Keratinocyte (primary cell): ENCODE data around the gene VWDE. TPM values are rescaled to one million over a fixed set of nuclear protein-coding genes. Genes with fewer than 3 reads are reported as not detected.

ENCODE experiments used
- DNase-seq: peaks from one replicate; pipeline ENCODE4 v3.0.0-alpha.2; 2011; ENCODE audit warnings: low read depth, missing footprints, low spot score
- FAIRE-seq: peaks from 2 replicates; lab custom pipeline; 2011; peaks lifted over from hg19 to GRCh38; lab: Jason Lieb, UNC
- H2AFZ ChIP-seq: 2 replicates; pipeline ENCODE4 v1.6.0; 2012; ENCODE audit warnings: low read length, control low read depth, inconsistent platforms; ENCODE audit not compliant: control insufficient read depth
- H3K27ac ChIP-seq: 2 replicates; pipeline ENCODE4 v1.5.1; 2011; ENCODE audit warnings: low read length; ENCODE audit not compliant: control insufficient read depth, insufficient read depth
- H3K27me3 ChIP-seq: 3 replicates; pipeline ENCODE4 v1.6.0; 2011; ENCODE audit warnings: low read length; ENCODE audit not compliant: control insufficient read depth, insufficient read depth; ENCODE audit errors: extremely low read depth
- H3K36me3 ChIP-seq, 2 experiments: 2 replicates in 1 of 2; 3 replicates in 1 of 2; pipeline ENCODE4 v1.5.1; 2011; ENCODE audit warnings: low read length in 2 of 2, mild to moderate bottlenecking in 1 of 2; ENCODE audit not compliant: control insufficient read depth in 2 of 2, insufficient read depth in 2 of 2; ENCODE audit errors: extremely low read depth in 1 of 2
- H3K4me1 ChIP-seq: 3 replicates; pipeline ENCODE4 v1.5.1; 2011; ENCODE audit warnings: low read length; ENCODE audit not compliant: control insufficient read depth, insufficient read depth; ENCODE audit errors: extremely low read depth
- H3K4me2 ChIP-seq: 3 replicates; pipeline ENCODE4 v1.6.0; 2011; ENCODE audit warnings: low read depth, low read length; ENCODE audit not compliant: control insufficient read depth, insufficient read depth; ENCODE audit errors: extremely low read depth
- H3K4me3 ChIP-seq, 3 experiments: fragments of 200-600 bp in 1 of 3; sonication (generic) in 1 of 3; 2 replicates in 2 of 3; 3 replicates in 1 of 3; pipeline ENCODE4 v1.5.1; 2011 to 2016; ENCODE audit warnings: low read length in 3 of 3, mild to moderate bottlenecking in 3 of 3, control low read depth in 2 of 3, inconsistent platforms in 1 of 3, low read depth in 1 of 3, mixed read lengths in 1 of 3, mixed run types in 1 of 3, moderate library complexity in 1 of 3; ENCODE audit not compliant: control insufficient read depth in 2 of 3, insufficient read depth in 2 of 3; ENCODE audit errors: extremely low read depth in 1 of 3
- H3K79me2 ChIP-seq: 2 replicates; pipeline ENCODE4 v1.6.0; 2012; ENCODE audit warnings: low read length; ENCODE audit not compliant: control insufficient read depth, insufficient read depth
- H3K9ac ChIP-seq: 3 replicates; pipeline ENCODE4 v1.6.0; 2011; ENCODE audit warnings: low read length; ENCODE audit not compliant: control insufficient read depth, insufficient read depth; ENCODE audit errors: extremely low read depth
- H3K9me1 ChIP-seq: 3 replicates; pipeline ENCODE4 v1.6.0; 2011; ENCODE audit warnings: low read length; ENCODE audit not compliant: control insufficient read depth, insufficient read depth; ENCODE audit errors: extremely low read depth
- H3K9me3 ChIP-seq: 2 replicates; pipeline ENCODE4 v1.5.1; 2012; ENCODE audit warnings: low read depth, low read length; ENCODE audit not compliant: control insufficient read depth
- H4K20me1 ChIP-seq: 3 replicates; pipeline ENCODE4 v1.6.0; 2011; ENCODE audit warnings: low read length; ENCODE audit not compliant: control insufficient read depth, insufficient read depth; ENCODE audit errors: extremely low read depth
- CTCF ChIP-seq, 3 experiments: IDR thresholded peaks in 1 of 3; conservative IDR thresholded peaks in 1 of 3; optimal IDR thresholded peaks in 1 of 3; 2 replicates in 2 of 3; 3 replicates in 1 of 3; pipeline versions ENCODE3 to v1.5.1; 2011; ENCODE audit warnings: low read length in 3 of 3, mild to moderate bottlenecking in 3 of 3, moderate library complexity in 2 of 3, control low read depth in 1 of 3, inconsistent platforms in 1 of 3; ENCODE audit not compliant: insufficient read depth in 2 of 3; ENCODE audit errors: extremely low read depth in 1 of 3
- EZH2 ChIP-seq: IDR thresholded peaks from one replicate; pipeline ENCODE4 v1.6.1; 2012; ENCODE audit warnings: inconsistent platforms, mild to moderate bottlenecking, low read length, moderate library complexity
- dilution Hi-C: fragments of 300-500 bp; cut with MboI; formaldehyde crosslinking; loops from one replicate; pipeline ENCODE4 v1.7.0; 2020; ENCODE audit warnings: low sequenced_read_pairs; ENCODE audit not compliant: extremely low pct_ligation_motif_present
- polyA plus RNA-seq, 5 experiments: library from polyadenylated mRNA; depleted of rRNA in 3 of 5; stranded (reverse) in 3 of 5; stranded (forward) in 1 of 5; unstranded in 1 of 5; fragments of >200 nt; gene quantifications; 1 replicate in 1 of 5; 2 replicates in 3 of 5; 3 replicates in 1 of 5; pipeline versions ENCODE4 v1.2.1 to v1.2.3, GENCODE V29; 2011 to 2012; ENCODE audit warnings: missing spikeins in 2 of 5, low read depth in 1 of 5, low replicate concordance in 1 of 5

VWDE gene
- polyA plus RNA-seq, 1 donor (not counting 4 experiments of a cell fraction or from before 2014, with no cell fraction given) = 0.01 TPM

GRCh38 chr7:12289996-12290395, 113.7 kb downstream of the VWDE start:
- TF ChIP-seq EZH2 = no peak
- TF ChIP-seq CTCF (optimal IDR thresholded peaks at IDR 0.05 in 1 of 3, IDR thresholded peaks at IDR 0.05 in 1 of 3, conservative IDR thresholded peaks at IDR 0.05 in 1 of 3; ENCODE audit: extremely low read depth in 1 of 3, insufficient read depth in 2 of 3, low read length in 3 of 3) = no peak
- dilution Hi-C loops = no loop called here
- Histone ChIP-seq H3K79me2 (no peaks in the 10 kb centered on the region), H3K4me3 (no peak overlapping the region), H3K9me3 (no peaks in the 10 kb centered on the region), H3K9ac (no peak overlapping the region), H3K36me3 (no peaks in the 10 kb centered on the region), H3K27me3 (no peaks in the 10 kb centered on the region), H3K4me1 (no peaks in the 10 kb centered on the region), H3K27ac (no peak overlapping the region), H2AFZ (no peak overlapping the region), H3K9me1 (no peaks in the 10 kb centered on the region), H3K4me2 (no peak overlapping the region), H4K20me1 (no peaks in the 10 kb centered on the region)
- FAIRE-seq (no peak), DNase-seq (no peak)

DNA sequence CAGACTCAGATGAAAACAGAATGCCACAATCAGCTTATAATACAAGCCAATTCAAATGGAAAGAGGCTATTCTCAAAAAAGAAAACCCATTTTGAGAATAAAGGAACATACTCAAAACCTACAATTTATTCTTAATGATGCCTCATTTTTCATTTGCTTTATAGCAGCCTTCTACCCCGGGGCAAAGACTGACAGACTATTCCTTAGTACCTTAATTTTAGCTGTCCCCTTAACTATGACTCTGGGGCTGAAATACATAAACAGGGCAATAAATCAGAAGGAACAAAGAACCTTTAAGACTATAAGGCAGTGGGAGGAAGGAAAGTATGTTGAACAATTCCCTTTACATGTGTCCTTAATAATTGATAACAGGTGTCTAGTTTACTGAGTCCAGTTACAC, 115.8 kb downstream of the VWDE start:
- Histone ChIP-seq H3K4me1 (no peaks in the 10 kb centered on the region), H3K9me1 (no peaks in the 10 kb centered on the region), H3K9me3 (no peaks in the 10 kb centered on the region), H3K27ac (no peak overlapping the region), H3K4me3 (no peak overlapping the region), H2AFZ (no peak overlapping the region), H3K79me2 (no peaks in the 10 kb centered on the region), H3K27me3 (no peaks in the 10 kb centered on the region), H3K9ac (no peak overlapping the region), H3K4me2 (no peak overlapping the region), H4K20me1 (no peaks in the 10 kb centered on the region), H3K36me3 (no peaks in the 10 kb centered on the region)
- TF ChIP-seq CTCF (optimal IDR thresholded peaks at IDR 0.05 in 1 of 3, IDR thresholded peaks at IDR 0.05 in 1 of 3, conservative IDR thresholded peaks at IDR 0.05 in 1 of 3; ENCODE audit: extremely low read depth in 1 of 3, insufficient read depth in 2 of 3, low read length in 3 of 3) (no peak), EZH2 (no peak)
- FAIRE-seq (no peak), DNase-seq (no peak)
- dilution Hi-C loops = no loop called here
